ENCODE measurements around the gene EPS15.
"Not testable (repeated sequence)": the region's sequence is repeated elsewhere in the genome, so short reads cannot be mapped to it uniquely, and the experiment has no call there.

The EPS15 gene

DNA sequence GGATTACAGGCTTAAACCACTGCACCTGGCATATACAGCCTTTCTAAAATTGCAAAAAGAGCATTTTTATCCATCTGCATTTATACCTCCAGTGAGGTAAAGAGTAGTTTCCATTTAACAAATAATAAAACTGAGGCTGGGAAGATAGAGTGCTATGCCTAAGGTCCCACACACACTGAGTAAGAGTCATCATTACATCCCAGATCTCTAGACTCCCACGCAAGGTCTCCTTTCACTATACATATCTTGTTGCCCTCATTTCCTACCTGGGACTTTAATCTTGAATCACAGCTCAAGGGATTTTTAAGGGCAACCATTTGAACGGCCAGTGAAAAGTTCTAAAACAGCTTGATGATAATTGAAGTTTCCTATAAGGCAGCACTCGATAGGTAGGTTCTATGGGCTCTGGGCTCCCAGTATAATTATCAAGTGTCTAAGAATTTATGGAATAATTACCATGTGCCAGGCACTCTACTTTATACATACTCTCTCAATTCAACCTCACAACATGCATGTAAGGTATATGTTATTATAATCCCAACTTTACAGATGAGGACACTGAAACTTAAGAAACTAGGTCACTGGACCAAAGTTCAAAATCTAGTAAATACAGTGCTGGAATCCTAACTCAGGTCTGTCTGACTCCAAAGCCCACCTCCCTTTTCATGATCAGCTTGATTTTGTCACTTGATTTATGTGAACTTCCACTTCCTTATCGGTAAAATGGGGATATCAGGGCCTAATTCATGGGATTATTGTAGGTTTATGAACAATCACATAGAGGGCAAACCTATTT lies 23.3 kb upstream of the EPS15 start:
- no peak for DNase-seq

DNA sequence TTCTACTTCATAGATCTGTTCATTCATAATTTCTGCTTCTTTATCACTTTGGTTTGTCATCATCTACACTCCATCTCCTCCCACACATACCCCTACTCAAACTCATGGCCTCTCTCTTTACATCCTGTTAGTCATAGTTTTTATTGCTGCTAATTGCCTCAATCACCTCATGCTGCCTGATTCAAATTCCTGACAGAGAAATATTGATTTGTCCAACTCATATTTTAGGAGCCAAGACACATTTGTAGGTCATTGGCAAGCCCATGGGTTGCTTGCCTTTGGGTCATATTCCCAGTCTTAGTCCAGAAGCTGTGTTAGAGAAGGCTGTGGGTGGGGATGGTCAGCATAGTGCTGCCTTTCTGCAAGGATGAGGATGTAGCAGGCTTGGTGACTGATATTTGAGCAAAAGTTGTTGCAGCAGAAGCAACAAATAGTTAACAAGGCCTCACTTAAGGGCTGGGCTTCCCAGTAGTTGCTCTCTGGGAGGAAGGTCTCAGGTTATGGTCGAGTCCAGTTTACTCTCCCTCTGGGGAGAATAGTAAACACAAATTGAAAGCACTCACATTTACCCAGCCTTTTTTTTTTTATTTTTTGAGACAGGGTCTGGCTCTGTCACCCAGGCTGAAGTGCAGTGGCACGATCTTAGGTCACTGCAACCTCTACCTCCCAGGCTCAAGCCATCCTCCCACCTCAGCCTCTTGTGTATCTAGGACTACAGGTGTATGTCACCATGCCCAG lies 22.4 kb upstream of the EPS15 start:
- DNase-seq = no peak

DNA sequence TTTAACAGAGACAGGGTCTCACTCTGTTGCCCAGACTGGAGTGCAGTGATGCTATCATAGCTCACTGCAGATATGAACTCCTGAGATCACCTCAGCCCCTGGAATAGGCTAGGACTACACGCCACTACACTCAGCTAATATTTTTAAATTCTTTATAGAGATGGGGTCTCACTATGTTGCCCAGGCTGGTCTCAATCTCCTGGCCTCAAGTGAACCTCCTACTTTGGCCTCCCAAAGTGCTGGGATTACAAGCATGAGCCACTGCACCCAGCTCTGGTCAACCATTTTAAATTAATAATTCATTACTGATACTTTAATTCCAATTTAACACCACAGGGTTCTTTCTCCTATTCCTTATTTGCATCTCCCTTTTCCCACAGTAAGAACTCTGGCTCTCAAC lies 18.5 kb upstream of the EPS15 start:
- DNase-seq = no peak

DNA sequence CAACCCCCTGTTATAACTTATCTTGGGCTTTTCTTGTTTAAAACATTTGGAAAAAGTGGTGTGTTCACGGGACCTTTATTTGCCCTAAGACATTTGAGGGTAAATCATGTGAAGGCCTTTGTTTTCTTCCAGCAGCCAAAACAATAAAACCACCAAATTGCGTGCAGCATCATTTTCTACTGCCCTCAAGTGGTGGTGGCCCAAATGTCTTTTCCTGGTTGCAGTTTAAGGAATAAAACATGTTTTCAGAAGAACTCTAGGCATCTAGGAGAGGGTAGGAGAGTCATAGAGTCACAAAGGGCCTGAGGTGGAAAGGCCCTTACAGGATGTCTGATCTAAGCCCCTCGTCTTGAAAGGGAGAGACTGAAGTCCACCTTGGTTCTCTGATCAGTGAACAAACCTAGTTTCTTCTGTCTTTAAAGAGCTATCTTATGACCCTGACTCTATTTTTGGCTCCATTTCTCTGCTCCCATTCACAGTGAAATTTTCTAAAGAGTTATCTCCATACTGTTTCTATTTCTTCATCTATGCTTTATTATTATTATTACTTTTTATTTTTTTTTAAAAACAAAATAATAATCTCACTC lies 16.0 kb upstream of the EPS15 start:
- peak; percentile 51 for DNase-seq

DNA sequence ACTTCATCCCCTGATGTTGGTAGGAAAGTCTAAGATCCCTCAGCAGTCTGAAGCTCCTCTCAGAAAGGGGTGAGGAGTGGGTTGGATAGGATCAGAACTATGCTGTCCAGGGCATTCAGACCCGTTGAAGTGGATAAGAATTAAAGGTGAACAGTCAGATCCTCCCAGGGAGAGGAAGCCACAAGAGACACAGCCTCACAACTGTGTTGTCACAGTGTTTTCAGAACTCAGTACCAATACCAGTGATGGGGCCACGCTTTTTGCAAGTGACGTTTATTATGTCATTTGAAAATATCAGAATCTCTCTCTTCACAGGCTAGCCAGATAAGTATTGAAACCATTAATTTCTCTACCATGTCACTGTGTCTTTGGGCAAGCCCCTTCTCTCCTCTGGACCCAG lies 15.4 kb upstream of the EPS15 start:
- DNase-seq = no peak

DNA sequence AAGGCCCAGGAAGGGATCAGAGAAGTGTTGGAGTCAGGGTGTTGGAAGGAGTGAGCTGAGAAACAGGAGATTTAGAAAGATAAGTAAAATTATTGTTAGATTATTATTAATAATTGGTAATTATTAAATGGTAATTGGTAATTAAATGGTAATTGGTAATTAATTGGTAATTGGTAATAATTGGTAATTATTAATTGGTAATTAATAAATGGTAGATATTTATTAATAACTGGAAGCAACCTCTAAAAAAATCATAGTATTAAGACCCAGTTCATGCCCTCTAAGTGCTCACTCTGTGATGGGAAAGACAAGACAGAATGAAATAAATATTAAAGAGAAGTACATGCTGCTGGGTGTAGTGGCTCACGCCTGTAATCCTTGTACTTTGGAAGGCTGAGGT lies 13.8 kb upstream of the EPS15 start:
- DNase-seq = no peak

DNA sequence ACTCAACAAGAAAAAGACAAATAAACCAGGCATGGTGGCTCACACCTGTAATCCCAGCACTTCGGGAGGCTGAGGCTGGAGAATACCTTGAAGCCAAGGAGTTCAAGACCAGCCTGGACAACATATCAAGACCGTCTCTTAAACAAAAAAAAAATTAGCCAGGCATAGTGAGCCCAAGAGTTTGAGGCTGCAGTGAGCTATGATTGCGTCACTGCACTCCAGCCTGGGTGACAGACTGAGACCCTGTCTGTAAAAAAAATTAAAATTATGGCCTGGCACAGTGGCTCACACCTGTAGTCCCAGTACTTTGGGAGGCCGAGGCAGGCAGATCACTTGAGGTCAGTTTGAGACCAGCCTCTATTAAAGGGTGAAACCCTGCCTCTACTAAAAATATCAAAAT lies 11.4 kb upstream of the EPS15 start:
- not testable (repeated sequence) for DNase-seq

DNA sequence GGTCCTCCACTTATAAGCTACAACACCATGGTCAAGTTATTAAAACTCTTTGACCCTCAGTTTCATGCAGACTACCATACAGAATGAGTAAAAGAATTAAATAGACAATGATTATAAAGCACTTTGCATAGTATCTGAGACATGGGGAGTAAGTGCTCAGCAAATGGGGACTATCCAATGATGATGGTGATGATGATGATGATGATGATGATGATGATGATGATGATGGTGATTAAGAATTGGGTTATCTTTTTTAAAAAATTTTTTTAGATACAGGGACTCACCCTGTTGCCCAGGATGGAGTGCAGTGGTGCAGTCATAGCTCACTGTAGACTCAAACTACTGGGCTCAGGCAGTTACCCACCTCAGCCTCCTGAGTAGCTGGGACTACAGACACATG lies 8.1 kb upstream of the EPS15 start:
- no peak for DNase-seq

DNA sequence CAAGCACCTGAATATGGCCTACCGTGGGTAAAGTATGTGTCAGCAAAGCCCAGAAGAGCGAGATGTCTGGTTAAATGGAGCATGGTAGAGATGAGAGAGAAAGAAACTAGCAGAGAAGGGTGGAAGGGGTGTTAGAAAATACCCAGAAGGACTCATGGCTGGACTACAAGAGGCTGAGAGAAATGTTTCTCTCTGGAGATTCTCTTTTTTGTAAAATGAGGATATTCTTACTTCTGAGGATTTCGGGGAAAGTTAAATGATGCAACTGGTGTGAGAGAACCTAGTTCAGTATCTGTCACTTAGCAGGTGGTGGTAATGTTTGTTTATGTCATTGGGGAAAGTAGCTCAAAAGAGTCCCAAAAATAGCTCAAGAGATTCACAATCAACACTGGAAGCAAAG lies 7.2 kb upstream of the EPS15 start:
- DNase-seq = no peak

DNA sequence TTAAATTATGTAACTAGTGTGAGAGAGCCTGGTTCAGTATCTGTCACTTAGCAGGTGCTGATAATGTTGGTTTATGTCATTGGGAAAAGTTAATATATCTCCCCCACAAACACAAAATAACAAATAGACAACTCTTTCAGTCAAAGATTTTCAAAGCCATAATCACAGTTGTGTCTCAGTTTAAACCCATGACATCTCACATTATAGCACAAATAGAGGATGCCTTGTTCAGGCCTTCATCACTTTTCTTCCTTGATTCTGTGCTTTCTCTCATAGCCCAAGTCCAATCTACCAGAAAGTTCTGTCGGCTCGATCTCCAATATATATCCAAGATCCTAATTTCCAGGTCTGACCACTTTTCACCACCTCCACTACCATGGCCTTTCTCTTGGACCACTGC lies 6.2 kb upstream of the EPS15 start:
- no peak for DNase-seq

DNA sequence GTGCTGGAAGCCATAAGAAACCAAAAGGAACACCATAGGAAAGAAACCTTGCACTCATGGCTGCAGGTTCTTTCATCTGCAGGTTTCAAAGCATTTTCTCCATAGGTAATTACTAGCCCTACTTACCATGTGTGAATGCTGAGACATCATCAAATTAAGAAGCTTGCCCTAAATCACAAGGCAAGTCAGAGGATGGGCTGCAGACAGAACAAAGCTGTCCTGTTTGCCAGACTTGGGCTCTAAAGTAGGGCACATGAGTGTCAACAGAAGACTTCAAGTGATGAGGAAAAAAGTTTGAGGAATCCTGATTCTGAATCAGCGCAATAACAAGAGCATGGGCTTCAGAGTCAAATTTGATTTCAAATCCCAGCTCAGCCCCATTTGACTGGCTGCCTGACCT lies 5.8 kb upstream of the EPS15 start:
- DNase-seq = no peak

DNA sequence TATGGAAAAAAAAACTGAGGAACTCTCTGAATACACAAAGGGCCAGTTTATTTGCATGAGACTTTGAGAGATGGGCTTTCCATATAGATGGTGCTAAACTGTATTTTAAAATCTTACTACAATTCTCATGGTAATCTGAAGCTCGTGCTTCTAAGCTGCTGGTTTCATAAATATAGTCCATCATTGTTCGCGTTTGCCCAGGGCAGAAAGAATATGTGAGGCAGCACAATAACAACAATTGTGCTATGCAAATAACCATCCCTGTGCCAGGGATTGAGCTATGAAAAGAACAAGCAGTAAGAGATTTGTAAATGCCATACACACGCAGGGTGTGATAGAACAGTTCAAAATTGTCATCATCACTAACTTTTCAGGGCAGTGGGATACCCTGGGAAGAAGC lies 4.9 kb upstream of the EPS15 start:
- no peak for DNase-seq

DNA sequence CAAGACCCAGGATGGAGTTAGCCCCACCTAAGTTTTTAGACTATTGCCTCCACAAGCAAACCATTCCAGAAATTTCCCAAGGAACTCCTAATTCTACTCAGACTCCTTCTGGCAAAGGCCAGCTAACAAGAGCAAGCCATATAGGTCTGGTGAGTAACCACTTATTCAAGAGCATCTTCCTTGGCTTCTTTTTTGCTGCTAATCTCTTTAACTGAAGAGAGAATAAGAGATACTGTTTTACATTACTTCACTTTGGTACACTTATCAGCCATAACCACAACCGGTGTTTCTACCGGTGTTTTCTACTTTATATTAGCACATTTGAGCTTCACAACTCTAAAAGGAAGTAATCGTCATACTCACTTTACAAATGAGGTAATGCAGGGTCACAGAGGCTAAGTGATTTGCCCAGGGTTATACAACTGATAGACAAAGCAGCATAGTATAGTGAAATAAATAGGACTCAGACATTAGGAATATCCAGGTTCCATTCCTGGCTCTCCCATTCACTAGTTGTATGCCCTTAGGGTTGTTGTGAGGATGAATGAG lies 1.7 kb upstream of the EPS15 start:
- no peak for DNase-seq

DNA sequence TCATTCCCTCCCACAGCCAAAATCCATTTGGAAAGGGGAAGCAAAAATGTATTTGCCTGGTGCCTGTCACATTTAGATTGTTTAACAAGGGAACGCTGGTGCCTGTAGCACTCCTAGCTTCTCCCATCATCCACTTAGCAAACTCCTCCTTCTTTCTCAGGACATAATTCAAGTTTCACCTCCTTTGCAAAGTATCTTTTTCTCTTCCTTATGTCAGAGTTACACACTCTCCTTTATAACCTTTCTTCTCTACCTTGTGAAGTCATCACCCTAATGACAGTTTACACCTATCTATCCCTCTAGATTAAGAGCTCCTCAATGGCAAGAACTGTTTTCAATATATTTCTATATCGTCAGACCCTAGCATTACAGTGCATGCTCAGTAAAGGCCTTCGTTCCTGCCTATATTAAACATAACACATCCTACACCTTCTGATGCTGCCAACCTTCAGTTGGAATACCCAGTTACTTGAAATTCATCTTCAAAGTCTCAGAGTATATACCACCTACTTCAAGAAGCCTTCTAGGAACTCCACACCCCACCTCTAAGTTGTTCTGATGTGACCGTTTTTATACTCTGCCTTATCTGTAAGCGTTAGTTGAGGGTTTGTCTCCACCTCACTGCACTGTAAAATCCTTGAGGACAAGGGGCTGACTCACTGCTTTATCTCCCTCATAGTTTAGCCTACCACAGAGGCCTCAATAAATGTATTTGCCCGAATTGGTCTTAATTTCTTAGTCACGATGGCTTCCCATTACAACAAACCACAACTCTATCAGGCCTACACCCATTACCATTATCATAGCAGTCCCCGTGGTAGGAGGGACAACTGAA lies 1.0 kb upstream of the EPS15 start:
- no peak for DNase-seq

DNA sequence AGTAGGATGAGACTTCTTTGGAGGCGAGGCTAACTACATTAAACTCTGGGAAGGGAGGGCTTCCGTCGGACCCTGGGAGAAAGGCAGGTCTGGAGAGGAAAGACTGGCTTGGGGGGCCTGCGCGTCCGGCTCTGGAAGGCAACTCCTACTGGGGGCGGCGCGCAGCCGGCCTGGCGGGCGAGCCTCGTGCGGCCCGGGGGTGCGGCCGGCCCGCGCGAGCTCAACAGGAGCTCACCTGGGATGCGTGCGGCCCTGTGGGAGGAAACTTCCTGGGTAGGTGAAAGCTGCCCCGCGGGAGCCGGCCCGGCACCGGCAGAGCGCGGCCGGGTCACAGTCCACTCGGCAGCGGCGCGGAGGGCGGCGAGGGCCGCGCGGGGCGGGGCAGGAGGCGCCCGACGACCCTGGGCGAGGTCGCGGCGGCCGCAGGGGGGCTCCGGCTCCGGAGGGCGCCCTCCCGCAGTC lies 449 bp downstream of the EPS15 start:
- DNase-seq = peak; percentile 13

DNA sequence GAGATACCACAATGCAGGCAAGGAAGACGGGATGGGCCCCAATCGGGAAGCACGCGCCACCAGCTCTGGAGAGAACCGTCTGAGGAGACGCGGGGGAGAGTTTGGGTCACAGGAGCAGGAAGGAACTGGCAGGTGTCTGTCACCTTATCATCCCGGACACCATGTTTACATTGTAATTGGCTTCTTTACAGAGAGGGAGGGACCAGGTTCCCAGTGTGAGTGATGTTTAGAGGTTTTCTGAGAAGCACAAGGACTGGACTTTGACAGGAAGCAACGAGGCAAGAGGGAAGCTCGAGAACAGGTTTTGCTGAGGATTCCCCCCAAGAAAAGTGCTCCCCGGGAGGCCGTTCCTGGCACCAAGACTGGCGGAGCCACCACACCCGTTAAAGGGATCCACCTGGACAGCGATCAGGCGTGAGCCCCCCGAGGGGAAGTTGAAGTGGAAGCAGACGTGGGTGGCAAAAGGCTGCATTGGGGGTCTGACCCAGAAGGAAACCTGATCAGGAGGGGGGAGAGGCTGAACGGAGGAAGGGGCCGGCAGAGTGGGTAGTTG lies 957 bp downstream of the EPS15 start:
- no peak for DNase-seq

DNA sequence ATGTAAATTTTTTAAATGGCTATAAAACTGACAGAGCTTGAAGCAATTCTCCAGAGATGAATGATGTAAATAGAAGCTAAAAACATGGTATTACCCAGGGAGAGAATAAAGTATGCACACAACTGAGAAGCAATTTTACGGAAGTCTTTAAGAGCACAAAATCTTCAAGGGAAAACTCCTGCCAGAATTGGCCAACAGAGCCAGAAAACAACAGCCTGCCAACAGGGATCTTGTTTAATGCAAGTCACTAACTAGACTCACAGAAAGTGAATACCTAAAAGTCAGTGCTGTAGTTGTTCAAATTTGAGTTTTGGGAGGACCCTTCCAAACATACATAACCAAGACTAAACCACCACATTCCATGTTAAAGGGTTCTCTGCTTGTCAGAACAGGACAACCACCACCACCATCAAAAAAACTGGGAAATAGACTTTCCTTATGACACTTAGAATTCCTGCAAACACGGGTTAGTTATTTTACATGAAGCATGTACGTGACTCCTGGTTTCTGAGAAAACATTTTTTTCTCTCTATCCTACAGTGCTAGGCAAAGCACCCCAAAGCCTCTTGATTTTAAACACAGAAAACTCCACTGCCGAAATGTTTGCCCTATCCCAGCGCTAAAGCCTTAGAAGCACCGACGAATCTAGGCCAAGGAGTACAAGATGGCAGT lies 1.6 kb downstream of the EPS15 start:
- no peak for DNase-seq

DNA sequence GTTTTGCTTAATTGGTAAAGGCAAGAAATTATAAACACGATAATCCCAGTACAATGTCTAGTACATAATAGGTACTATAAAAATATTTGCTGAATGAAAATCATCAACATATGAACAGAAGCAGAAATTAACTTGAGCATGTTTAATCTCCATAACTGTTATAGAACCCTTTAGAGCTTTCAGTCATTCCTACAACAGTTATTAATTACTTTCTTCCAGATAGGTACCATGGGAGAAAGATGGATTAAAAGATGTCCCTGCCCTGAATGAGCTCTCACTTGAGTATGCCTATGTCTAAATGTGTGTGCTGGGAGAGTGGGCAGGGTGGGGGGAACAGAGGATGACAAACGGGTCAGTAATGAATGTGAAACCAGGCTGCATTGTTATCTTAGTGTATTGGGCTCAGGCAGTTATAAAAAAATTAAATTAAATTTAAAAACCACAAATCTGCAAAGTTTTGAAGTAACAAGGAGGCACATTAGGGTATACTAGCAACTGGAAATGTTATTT lies 2.4 kb downstream of the EPS15 start:
- no peak for DNase-seq

DNA sequence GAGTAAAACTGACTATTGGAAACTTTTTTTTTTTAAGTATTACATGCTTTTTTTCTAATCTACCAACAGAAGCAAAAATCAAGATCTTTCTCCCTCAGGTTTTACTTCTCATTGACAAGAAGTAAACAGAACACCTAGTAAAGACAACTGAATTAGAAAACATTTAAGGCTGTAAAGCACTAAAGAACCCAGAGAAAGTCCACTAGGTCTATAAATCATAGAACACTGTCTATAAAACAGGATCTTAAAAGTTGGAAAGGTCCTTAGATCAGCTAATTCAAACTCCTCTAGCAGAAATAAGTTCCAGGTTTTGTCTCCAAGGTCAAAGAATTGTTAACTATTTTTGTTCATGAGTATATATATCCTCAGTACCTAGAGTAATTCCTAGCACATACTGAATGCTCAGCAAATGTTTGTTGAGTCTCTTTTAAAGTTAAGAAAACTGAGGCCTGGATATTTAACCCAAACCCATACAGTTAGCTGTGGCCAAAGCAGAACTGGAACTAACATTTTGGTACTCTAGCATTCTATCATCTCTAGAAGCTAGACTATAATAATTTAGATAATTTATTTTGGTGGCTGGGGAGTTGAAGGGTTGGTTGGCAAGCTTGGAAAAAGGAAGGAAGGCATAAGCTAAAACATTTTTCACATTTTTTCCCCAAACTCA lies 3.0 kb downstream of the EPS15 start:
- DNase-seq = peak; percentile 55

DNA sequence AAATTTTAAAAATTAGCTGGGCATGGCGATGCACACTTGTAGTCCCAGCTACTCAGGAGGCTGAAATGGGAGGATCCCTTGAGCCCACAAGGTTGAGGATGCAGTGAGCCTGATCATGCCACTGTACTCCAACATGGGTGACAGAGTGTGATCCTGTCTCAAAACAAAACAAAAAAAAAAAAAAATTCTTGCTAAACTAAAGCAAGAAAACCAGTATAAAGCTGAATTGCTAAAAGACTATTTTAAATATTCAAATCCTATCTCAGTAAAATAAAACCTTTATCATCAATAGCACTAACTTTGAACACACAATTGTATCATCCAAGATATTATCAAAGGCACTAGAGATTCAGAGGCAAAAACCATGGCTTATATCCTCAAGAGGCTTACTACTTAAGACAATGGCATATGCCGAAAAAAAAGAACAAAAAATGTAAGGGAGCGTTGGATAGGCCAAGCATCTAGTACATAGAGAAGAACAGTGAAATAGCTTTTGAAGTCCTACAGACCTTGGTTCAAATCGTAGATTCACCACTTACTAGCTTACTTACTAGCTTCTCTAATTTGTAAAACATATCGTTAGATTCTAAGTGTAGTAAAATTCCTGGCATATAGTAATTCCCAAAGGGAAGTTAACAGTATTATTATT lies 3.6 kb downstream of the EPS15 start:
- peak; percentile 55 for DNase-seq

DNA sequence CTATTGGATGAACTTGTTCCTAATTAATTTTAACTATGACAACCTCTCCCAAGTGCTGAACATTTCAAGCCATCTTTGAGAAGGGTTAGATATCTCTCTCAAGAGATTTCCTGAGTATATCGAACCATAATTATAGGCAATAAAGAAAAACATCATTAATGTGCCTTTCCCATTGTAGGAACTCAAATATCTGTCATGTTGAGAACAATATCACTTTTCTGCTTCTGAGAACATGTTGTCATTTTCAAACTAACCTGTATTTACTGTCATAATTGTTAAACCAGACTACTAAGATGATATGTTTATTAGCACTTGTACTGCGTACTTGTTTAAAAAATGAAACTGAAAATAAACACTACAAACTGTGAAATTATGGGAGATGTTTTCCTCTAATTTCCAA lies 4.3 kb downstream of the EPS15 start:
- no peak for DNase-seq

Measured in KG1 (cell line).